ENCODE measurements around the gene SGK1. TPM values are rescaled to one million over a fixed set of nuclear protein-coding genes. Genes with fewer than 3 reads are reported as not detected.

Gene SGK1
- total RNA-seq, 1 experiment from 2014 or later: 23.2 TPM

GRCh38 chr6:134240665-134241431 is 77.1 kb downstream of the SGK1 start:
- peaks cover 3% of the 10 kb centered on the region for H3K9me3 Mint-ChIP-seq
- peaks cover 15% of the 10 kb centered on the region for H3K4me1 Mint-ChIP-seq
- TF ChIP-seq SMAD4 (CRISPR knock-in tag; IDR thresholded peaks at IDR 0.05): no peak
- TF ChIP-seq, protein P1, sequence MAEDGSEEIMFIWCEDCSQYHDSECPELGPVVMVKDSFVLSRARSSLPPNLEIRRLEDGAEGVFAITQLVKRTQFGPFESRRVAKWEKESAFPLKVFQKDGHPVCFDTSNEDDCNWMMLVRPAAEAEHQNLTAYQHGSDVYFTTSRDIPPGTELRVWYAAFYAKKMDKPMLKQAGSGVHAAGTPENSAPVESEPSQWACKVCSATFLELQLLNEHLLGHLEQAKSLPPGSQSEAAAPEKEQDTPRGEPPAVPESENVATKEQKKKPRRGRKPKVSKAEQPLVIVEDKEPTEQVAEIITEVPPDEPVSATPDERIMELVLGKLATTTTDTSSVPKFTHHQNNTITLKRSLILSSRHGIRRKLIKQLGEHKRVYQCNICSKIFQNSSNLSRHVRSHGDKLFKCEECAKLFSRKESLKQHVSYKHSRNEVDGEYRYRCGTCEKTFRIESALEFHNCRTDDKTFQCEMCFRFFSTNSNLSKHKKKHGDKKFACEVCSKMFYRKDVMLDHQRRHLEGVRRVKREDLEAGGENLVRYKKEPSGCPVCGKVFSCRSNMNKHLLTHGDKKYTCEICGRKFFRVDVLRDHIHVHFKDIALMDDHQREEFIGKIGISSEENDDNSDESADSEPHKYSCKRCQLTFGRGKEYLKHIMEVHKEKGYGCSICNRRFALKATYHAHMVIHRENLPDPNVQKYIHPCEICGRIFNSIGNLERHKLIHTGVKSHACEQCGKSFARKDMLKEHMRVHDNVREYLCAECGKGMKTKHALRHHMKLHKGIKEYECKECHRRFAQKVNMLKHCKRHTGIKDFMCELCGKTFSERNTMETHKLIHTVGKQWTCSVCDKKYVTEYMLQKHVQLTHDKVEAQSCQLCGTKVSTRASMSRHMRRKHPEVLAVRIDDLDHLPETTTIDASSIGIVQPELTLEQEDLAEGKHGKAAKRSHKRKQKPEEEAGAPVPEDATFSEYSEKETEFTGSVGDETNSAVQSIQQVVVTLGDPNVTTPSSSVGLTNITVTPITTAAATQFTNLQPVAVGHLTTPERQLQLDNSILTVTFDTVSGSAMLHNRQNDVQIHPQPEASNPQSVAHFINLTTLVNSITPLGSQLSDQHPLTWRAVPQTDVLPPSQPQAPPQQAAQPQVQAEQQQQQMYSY (CRISPR knock-in tag; IDR thresholded peaks at IDR 0.05): no peak
- no peak for TF ChIP-seq ZNF423 (CRISPR knock-in tag; IDR thresholded peaks at IDR 0.05)
- TF ChIP-seq CDX4 (CRISPR knock-in tag; IDR thresholded peaks at IDR 0.05; ENCODE audit: borderline replicate concordance): no peak
- no peak for TF ChIP-seq TP53 (CRISPR knock-in tag; IDR thresholded peaks at IDR 0.05)
- TF ChIP-seq CBFB (CRISPR knock-in tag; IDR thresholded peaks at IDR 0.05; ENCODE audit: low read depth): no peak
- no peak for TF ChIP-seq MXD4 (CRISPR knock-in tag; IDR thresholded peaks at IDR 0.05; ENCODE audit: borderline replicate concordance)
- TF ChIP-seq ZNF396 (CRISPR knock-in tag; IDR thresholded peaks at IDR 0.05; ENCODE audit: borderline replicate concordance): no peak
- no peak for TF ChIP-seq SMAD3 (CRISPR knock-in tag; IDR thresholded peaks at IDR 0.05; ENCODE audit: borderline replicate concordance)
- no peak for TF ChIP-seq TEAD1 (CRISPR knock-in tag; IDR thresholded peaks at IDR 0.05)
- TF ChIP-seq, protein P2, sequence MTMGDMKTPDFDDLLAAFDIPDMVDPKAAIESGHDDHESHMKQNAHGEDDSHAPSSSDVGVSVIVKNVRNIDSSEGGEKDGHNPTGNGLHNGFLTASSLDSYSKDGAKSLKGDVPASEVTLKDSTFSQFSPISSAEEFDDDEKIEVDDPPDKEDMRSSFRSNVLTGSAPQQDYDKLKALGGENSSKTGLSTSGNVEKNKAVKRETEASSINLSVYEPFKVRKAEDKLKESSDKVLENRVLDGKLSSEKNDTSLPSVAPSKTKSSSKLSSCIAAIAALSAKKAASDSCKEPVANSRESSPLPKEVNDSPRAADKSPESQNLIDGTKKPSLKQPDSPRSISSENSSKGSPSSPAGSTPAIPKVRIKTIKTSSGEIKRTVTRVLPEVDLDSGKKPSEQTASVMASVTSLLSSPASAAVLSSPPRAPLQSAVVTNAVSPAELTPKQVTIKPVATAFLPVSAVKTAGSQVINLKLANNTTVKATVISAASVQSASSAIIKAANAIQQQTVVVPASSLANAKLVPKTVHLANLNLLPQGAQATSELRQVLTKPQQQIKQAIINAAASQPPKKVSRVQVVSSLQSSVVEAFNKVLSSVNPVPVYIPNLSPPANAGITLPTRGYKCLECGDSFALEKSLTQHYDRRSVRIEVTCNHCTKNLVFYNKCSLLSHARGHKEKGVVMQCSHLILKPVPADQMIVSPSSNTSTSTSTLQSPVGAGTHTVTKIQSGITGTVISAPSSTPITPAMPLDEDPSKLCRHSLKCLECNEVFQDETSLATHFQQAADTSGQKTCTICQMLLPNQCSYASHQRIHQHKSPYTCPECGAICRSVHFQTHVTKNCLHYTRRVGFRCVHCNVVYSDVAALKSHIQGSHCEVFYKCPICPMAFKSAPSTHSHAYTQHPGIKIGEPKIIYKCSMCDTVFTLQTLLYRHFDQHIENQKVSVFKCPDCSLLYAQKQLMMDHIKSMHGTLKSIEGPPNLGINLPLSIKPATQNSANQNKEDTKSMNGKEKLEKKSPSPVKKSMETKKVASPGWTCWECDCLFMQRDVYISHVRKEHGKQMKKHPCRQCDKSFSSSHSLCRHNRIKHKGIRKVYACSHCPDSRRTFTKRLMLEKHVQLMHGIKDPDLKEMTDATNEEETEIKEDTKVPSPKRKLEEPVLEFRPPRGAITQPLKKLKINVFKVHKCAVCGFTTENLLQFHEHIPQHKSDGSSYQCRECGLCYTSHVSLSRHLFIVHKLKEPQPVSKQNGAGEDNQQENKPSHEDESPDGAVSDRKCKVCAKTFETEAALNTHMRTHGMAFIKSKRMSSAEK (CRISPR knock-in tag; IDR thresholded peaks at IDR 0.05; ENCODE audit: borderline replicate concordance): no peak
- no peak for TF ChIP-seq ZNF232 (CRISPR knock-in tag; IDR thresholded peaks at IDR 0.05)
- TF ChIP-seq, protein P3, sequence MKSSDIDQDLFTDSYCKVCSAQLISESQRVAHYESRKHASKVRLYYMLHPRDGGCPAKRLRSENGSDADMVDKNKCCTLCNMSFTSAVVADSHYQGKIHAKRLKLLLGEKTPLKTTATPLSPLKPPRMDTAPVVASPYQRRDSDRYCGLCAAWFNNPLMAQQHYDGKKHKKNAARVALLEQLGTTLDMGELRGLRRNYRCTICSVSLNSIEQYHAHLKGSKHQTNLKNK (CRISPR knock-in tag; IDR thresholded peaks at IDR 0.05): no peak
- TF ChIP-seq, protein P4, sequence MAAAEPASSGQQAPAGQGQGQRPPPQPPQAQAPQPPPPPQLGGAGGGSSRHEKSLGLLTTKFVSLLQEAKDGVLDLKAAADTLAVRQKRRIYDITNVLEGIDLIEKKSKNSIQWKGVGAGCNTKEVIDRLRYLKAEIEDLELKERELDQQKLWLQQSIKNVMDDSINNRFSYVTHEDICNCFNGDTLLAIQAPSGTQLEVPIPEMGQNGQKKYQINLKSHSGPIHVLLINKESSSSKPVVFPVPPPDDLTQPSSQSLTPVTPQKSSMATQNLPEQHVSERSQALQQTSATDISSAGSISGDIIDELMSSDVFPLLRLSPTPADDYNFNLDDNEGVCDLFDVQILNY (CRISPR knock-in tag; IDR thresholded peaks at IDR 0.05): no peak
- no peak for TF ChIP-seq ARID4B (CRISPR knock-in tag; IDR thresholded peaks at IDR 0.05; ENCODE audit: borderline replicate concordance)
- POLR2A ChIA-PET: no interaction called here
- CTCF ChIA-PET: no interaction called here
- H3K27ac Mint-ChIP-seq: no peak overlapping the region
- ATAC-seq: no peak
- no peak for DNase-seq (ENCODE audit: low spot score)
- no peaks in the 10 kb centered on the region for H3K36me3 Mint-ChIP-seq
- H3K27me3 Mint-ChIP-seq (ENCODE audit: low read depth): no peaks in the 10 kb centered on the region
- no peak overlapping the region for H3K4me3 Mint-ChIP-seq
